Measurements from ENCODE around the gene POLE4. TPM values are rescaled to one million over a fixed set of nuclear protein-coding genes. Genes with fewer than 3 reads are reported as not detected.

POLE4 gene
- total and polyA plus RNA-seq, 9 of the 15 experiments (the other 6 are each of a cell fraction or from before 2014, with no cell fraction given), result 25.7 to 73.7 (median 57.3) TPM

DNA sequence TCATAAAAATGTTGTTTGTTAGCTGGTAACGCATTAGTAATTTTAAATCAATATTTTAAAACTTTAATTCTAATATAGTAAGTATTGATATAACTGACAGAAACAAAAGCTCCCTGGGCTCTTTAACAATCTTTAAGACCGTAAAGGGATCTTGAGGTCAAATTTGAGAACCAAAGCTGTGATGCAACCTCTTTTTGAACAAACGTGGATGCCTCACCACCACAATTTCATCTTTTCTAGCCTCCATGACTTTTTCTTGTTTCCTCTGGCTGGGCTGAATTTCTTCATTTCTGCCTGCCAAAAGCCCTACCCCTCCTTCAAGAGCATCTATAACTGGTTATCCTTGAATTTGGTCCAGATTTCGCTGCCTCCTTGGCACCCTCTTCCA lies 563 bp upstream of the POLE4 start:
- H3K4me1 ChIP-seq (replicated peaks in 1 of 2; ENCODE audit: control insufficient read depth in 2 of 2, insufficient read depth in 2 of 2, low read length in 2 of 2), result peaks cover 5% of the 10 kb centered on the region in 2 experiments; a peak in 4 of 5 replicates
- H3K4me3 ChIP-seq, result peak overlapping the region; percentile 49
- DNase-seq (ENCODE audit: extremely low read depth in 1 of 4, low spot score in 3 of 4) (no peak), FAIRE-seq (no peak), ATAC-seq (no peak)
- BruUV-seq (replicated peaks), result TSS peak; percentile 53
- no peaks in the 10 kb centered on the region for H3K9me1 ChIP-seq (ENCODE audit: control insufficient read depth, insufficient read depth, low read length)
- intact Hi-C loops (cut with micrococcal nuclease), result no loop called here
- no peaks in the 10 kb centered on the region for H3K27me3 ChIP-seq (ENCODE audit: control insufficient read depth in 2 of 2, insufficient read depth in 2 of 2, low read length in 2 of 2)
- CTCF ChIA-PET (ENCODE audit: low intra/inter-chr PET ratio), result no interaction called here
- H4K20me1 ChIP-seq (replicated peaks; ENCODE audit: control insufficient read depth, insufficient read depth, low read length), result no peaks in the 10 kb centered on the region
- peak overlapping the region; percentile 88 for H3K27ac ChIP-seq (ENCODE audit: extremely low read depth, low read depth, low read length)
- in situ Hi-C loops (cut with MboI), result no loop called here
- H3K36me3 ChIP-seq (ENCODE audit: control insufficient read depth, insufficient read depth, low read length), result peaks cover 22% of the 10 kb centered on the region
- peak overlapping the region; percentile 74 to 98 for H3K9ac ChIP-seq (ENCODE audit: insufficient read depth in 1 of 2, low read depth in 2 of 2, low read length in 2 of 2)
- 46% methylated on average over 4 of the region's 4 CpGs for WGBS (ENCODE audit: insufficient coverage, low coverage, missing lambda C conversion rate)
- H3K4me2 ChIP-seq (ENCODE audit: insufficient read depth, low read length), result peak overlapping the region; percentile 79
- H3K79me2 ChIP-seq (ENCODE audit: control insufficient read depth, insufficient read depth, low read length), result peaks cover 4% of the 10 kb centered on the region; the same call in 1 of the 3 replicates
- POLR2A ChIA-PET, result no interaction called here
- H2AFZ ChIP-seq (ENCODE audit: low read depth, low read length), result peak overlapping the region; percentile 94
- H3K9me3 ChIP-seq (replicated peaks; ENCODE audit: control insufficient read depth, insufficient read depth, low read depth, low read length), result peaks cover 14% of the 10 kb centered on the region
- TF ChIP-seq KLF10 (CRISPR knock-in tag; IDR thresholded peaks at IDR 0.05), result no peak
- no peak for TF ChIP-seq CHD2 (IDR thresholded peaks at IDR 0.05; ENCODE audit: low read depth, low read length)
- TF ChIP-seq, protein P1, sequence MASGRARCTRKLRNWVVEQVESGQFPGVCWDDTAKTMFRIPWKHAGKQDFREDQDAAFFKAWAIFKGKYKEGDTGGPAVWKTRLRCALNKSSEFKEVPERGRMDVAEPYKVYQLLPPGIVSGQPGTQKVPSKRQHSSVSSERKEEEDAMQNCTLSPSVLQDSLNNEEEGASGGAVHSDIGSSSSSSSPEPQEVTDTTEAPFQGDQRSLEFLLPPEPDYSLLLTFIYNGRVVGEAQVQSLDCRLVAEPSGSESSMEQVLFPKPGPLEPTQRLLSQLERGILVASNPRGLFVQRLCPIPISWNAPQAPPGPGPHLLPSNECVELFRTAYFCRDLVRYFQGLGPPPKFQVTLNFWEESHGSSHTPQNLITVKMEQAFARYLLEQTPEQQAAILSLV (tag; IDR thresholded peaks at IDR 0.05), result no peak
- TF ChIP-seq CXXC5 (CRISPR knock-in tag; IDR thresholded peaks at IDR 0.05), result no peak
- TF ChIP-seq ZNF316 (IDR thresholded peaks at IDR 0.05), result no peak
- TF ChIP-seq ZNF583 (CRISPR knock-in tag; IDR thresholded peaks at IDR 0.05), result no peak
- TF ChIP-seq, protein P2, sequence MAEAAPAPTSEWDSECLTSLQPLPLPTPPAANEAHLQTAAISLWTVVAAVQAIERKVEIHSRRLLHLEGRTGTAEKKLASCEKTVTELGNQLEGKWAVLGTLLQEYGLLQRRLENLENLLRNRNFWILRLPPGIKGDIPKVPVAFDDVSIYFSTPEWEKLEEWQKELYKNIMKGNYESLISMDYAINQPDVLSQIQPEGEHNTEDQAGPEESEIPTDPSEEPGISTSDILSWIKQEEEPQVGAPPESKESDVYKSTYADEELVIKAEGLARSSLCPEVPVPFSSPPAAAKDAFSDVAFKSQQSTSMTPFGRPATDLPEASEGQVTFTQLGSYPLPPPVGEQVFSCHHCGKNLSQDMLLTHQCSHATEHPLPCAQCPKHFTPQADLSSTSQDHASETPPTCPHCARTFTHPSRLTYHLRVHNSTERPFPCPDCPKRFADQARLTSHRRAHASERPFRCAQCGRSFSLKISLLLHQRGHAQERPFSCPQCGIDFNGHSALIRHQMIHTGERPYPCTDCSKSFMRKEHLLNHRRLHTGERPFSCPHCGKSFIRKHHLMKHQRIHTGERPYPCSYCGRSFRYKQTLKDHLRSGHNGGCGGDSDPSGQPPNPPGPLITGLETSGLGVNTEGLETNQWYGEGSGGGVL (CRISPR knock-in tag; IDR thresholded peaks at IDR 0.05), result no peak
- TF ChIP-seq, protein P3, sequence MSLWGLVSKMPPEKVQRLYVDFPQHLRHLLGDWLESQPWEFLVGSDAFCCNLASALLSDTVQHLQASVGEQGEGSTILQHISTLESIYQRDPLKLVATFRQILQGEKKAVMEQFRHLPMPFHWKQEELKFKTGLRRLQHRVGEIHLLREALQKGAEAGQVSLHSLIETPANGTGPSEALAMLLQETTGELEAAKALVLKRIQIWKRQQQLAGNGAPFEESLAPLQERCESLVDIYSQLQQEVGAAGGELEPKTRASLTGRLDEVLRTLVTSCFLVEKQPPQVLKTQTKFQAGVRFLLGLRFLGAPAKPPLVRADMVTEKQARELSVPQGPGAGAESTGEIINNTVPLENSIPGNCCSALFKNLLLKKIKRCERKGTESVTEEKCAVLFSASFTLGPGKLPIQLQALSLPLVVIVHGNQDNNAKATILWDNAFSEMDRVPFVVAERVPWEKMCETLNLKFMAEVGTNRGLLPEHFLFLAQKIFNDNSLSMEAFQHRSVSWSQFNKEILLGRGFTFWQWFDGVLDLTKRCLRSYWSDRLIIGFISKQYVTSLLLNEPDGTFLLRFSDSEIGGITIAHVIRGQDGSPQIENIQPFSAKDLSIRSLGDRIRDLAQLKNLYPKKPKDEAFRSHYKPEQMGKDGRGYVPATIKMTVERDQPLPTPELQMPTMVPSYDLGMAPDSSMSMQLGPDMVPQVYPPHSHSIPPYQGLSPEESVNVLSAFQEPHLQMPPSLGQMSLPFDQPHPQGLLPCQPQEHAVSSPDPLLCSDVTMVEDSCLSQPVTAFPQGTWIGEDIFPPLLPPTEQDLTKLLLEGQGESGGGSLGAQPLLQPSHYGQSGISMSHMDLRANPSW (CRISPR knock-in tag; IDR thresholded peaks at IDR 0.05), result no peak
- TF ChIP-seq CEBPB (tag; IDR thresholded peaks at IDR 0.05), result peak; percentile 43; the same call in 1 of the 2 replicates
- no peak for TF ChIP-seq FOXJ2 (tag; IDR thresholded peaks at IDR 0.05)
- no peak for TF ChIP-seq CBX2 (IDR thresholded peaks at IDR 0.05; ENCODE audit: insufficient read depth, low read length, poor library complexity, severe bottlenecking)
- no peak for TF ChIP-seq SRSF3 (IDR thresholded peaks at IDR 0.05; ENCODE audit: insufficient read depth, low read length)
- TF ChIP-seq EP300 (IDR thresholded peaks at IDR 0.05; ENCODE audit: low read length), result no peak
- no peak for TF ChIP-seq ZNF707 (CRISPR knock-in tag; conservative IDR thresholded peaks at IDR 0.05)
- no peak for TF ChIP-seq SRSF1 (IDR thresholded peaks at IDR 0.05; ENCODE audit: low read depth, low read length)
- TF ChIP-seq U2AF2 (optimal IDR thresholded peaks at IDR 0.05; ENCODE audit: low read depth, low read length), result no peak
- no peak for TF ChIP-seq CEBPG (CRISPR knock-in tag; IDR thresholded peaks at IDR 0.05)
- peak; percentile 34 to 60; a peak in 2 of 4 replicates for TF ChIP-seq CEBPG (tag; conservative IDR thresholded peaks at IDR 0.05 in 1 of 2, IDR thresholded peaks at IDR 0.05 in 1 of 2)
- 0 out of 2 replicates have a peak, but pooled peaks have one; percentile 49 for TF ChIP-seq XRCC5 (IDR thresholded peaks at IDR 0.05; ENCODE audit: low read depth, low read length)
- no peak for TF ChIP-seq GTF2F1 (IDR thresholded peaks at IDR 0.05; ENCODE audit: low read depth, low read length)
- TF ChIP-seq RNF2 (IDR thresholded peaks at IDR 0.05), result no peak; the same call in 1 of the 2 replicates

Data from K562 (cell line).